ENCODE data around the gene MTMR11.

Gene MTMR11

GRCh38 chr1:149972547-149972946 is 35.9 kb upstream of the MTMR11 start:
- CTCF ChIA-PET, result no interaction called here
- no peak for TF ChIP-seq CTCF (conservative IDR thresholded peaks at IDR 0.05; ENCODE audit: low read depth)
- POLR2A ChIA-PET (ENCODE audit: low non-redundant PET), result no interaction called here

GRCh38 chr1:149967646-149968045 is 31.0 kb upstream of the MTMR11 start:
- ChIA-PET POLR2A (ENCODE audit: low non-redundant PET) (no interaction called here), CTCF (interaction anchor here (0.7 kb wide), 2 partner anchors 39 to 44 kb away, joined by 6 read pairs; no protein-coding TSS in a partner anchor)
- no peak overlapping the region for H3K27ac ChIP-seq
- no peak for DNase-seq (ENCODE audit: low spot score)
- no peak for TF ChIP-seq CTCF (conservative IDR thresholded peaks at IDR 0.05; ENCODE audit: low read depth)

More at GRCh38 chr1:149972547-149972946, 35.9 kb upstream of the MTMR11 start:
- no peak for DNase-seq (ENCODE audit: low spot score)
- no peak overlapping the region for H3K27ac ChIP-seq

GRCh38 chr1:149967041-149967440 is 30.4 kb upstream of the MTMR11 start:
- TF ChIP-seq CTCF (conservative IDR thresholded peaks at IDR 0.05; ENCODE audit: low read depth), result no peak
- ChIA-PET CTCF (interaction anchor here (0.7 kb wide), 1 partner anchor 44 kb away, joined by 6 read pairs; no protein-coding TSS in a partner anchor), POLR2A (ENCODE audit: low non-redundant PET) (no interaction called here)
- H3K27ac ChIP-seq, result no peak overlapping the region
- no peak for DNase-seq (ENCODE audit: low spot score)

- TF ChIP-seq CTCF (conservative IDR thresholded peaks at IDR 0.05; ENCODE audit: low read depth), result no peak
- CTCF ChIA-PET, result no interaction called here
- POLR2A ChIA-PET (ENCODE audit: low non-redundant PET), result no interaction called here
- DNase-seq (ENCODE audit: low spot score), result no peak
- H3K27ac ChIP-seq, result no peak overlapping the region
Observed at GRCh38 chr1:149966405-149966804, 29.7 kb upstream of the MTMR11 start.

- POLR2A ChIA-PET (ENCODE audit: low non-redundant PET), result no interaction called here
- no peak for DNase-seq (ENCODE audit: low spot score)
- TF ChIP-seq CTCF (conservative IDR thresholded peaks at IDR 0.05; ENCODE audit: low read depth), result no peak
Observed at GRCh38 chr1:149965440-149965839, 28.8 kb upstream of the MTMR11 start.

GRCh38 chr1:149963358-149963757 is 26.7 kb upstream of the MTMR11 start:
- POLR2A ChIA-PET (ENCODE audit: low non-redundant PET), result no interaction called here
- CTCF ChIA-PET, result interaction anchor here (1.5 kb wide), 1 partner anchor 87 kb away, joined by 14 read pairs; no protein-coding TSS in a partner anchor
- DNase-seq (ENCODE audit: low spot score), result no peak
- TF ChIP-seq CTCF (conservative IDR thresholded peaks at IDR 0.05; ENCODE audit: low read depth), result no peak
- H3K27ac ChIP-seq, result no peak overlapping the region

More at GRCh38 chr1:149965440-149965839, 28.8 kb upstream of the MTMR11 start:
- CTCF ChIA-PET, result interaction anchor here (0.6 kb wide), 1 partner anchor 34 kb away, joined by 4 read pairs; no protein-coding TSS in a partner anchor
- no peak overlapping the region for H3K27ac ChIP-seq

Measured in RWPE1 (cell line).